WERI-Rb-1 (cell line): ENCODE results near the gene CEBPG.

ENCODE experiments used
- DNase-seq: peaks from one replicate; pipeline ENCODE4 v3.0.0-alpha.2; 2020
- H3K27ac ChIP-seq: fragments of 250-450 bp; sonication (Bioruptor Pico); 2 replicates; pipeline ENCODE4 v1.5.1; 2020; ENCODE audit warnings: mild to moderate bottlenecking, moderate library complexity
- H3K27me3 ChIP-seq: fragments of 250-450 bp; sonication (Bioruptor Pico); 2 replicates; pipeline ENCODE4 v1.5.1; 2021; ENCODE audit warnings: mild to moderate bottlenecking, low read depth, moderate library complexity; ENCODE audit not compliant: insufficient read depth, severe bottlenecking
- H3K36me3 ChIP-seq: fragments of 250-450 bp; sonication (Bioruptor Pico); 2 replicates; pipeline ENCODE4 v1.5.1; 2020; ENCODE audit warnings: mild to moderate bottlenecking, moderate library complexity
- H3K4me3 ChIP-seq: 2 replicates; pipeline ENCODE4 v1.5.1; 2011; ENCODE audit warnings: low read depth, mild to moderate bottlenecking, control low read depth, low read length
- H3K9me3 ChIP-seq: fragments of 250-450 bp; sonication (Bioruptor Pico); 2 replicates; pipeline ENCODE4 v1.5.1; 2021; ENCODE audit warnings: mild to moderate bottlenecking, moderate library complexity; ENCODE audit not compliant: severe bottlenecking
- CTCF ChIP-seq: IDR thresholded peaks from 2 replicates; pipeline ENCODE4 v1.5.1; 2011; ENCODE audit warnings: low read depth, mild to moderate bottlenecking, control low read depth, inconsistent platforms, low read length

CEBPG gene

GRCh38 chr19:33402421-33403220, 29.1 kb downstream of the CEBPG start:
- TF ChIP-seq CTCF = no peak
- Histone ChIP-seq H3K4me3 (no peak overlapping the region), H3K27ac (no peak overlapping the region), H3K27me3 (no peaks in the 10 kb centered on the region), H3K9me3 (no peaks in the 10 kb centered on the region), H3K36me3 (no peaks in the 10 kb centered on the region; the same call in 1 of the 2 replicates)
- no peak for DNase-seq

GRCh38 chr19:33403221-33403972, 29.9 kb downstream of the CEBPG start:
- H3K36me3 ChIP-seq = no peaks in the 10 kb centered on the region
- no peaks in the 10 kb centered on the region for H3K27me3 ChIP-seq
- no peak overlapping the region for H3K4me3 ChIP-seq
- TF ChIP-seq CTCF = no peak
- no peak overlapping the region for H3K27ac ChIP-seq
- no peaks in the 10 kb centered on the region for H3K9me3 ChIP-seq
- no peak for DNase-seq

DNA sequence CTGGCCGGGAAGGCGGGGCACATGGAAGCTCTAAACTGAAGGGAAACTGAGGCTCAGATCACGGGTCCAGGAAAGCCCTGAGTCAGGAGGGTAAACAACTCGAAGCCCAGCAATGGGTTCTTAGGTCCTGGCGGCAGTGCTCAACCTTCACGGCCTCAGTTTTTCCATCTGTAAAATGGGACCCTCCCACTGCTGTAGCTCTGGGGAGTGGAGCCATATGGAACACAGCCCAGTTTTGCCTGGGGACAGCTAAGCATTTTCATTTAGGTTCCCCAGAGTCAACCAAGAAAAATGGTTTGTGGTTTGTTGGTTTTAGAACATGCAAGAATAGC, 30.4 kb downstream of the CEBPG start:
- no peak for DNase-seq
- no peak overlapping the region for H3K4me3 ChIP-seq
- H3K27me3 ChIP-seq = no peaks in the 10 kb centered on the region
- no peaks in the 10 kb centered on the region for H3K9me3 ChIP-seq
- no peak overlapping the region for H3K27ac ChIP-seq
- TF ChIP-seq CTCF = no peak
- H3K36me3 ChIP-seq = no peaks in the 10 kb centered on the region

GRCh38 chr19:33404506-33405253, 31.2 kb downstream of the CEBPG start:
- H3K27me3 ChIP-seq = no peaks in the 10 kb centered on the region
- H3K9me3 ChIP-seq = no peaks in the 10 kb centered on the region
- no peak for TF ChIP-seq CTCF
- no peak overlapping the region for H3K4me3 ChIP-seq
- no peak overlapping the region for H3K27ac ChIP-seq
- no peak for DNase-seq
- H3K36me3 ChIP-seq = no peaks in the 10 kb centered on the region

- H3K4me3 ChIP-seq = no peak overlapping the region
- no peaks in the 10 kb centered on the region for H3K9me3 ChIP-seq
- no peaks in the 10 kb centered on the region for H3K27me3 ChIP-seq
- no peak for TF ChIP-seq CTCF
- H3K27ac ChIP-seq = no peak overlapping the region
- DNase-seq = no peak
- no peaks in the 10 kb centered on the region; the same call in 1 of the 2 replicates for H3K36me3 ChIP-seq
These were observed 31.7 kb downstream of the CEBPG start for GRCh38 chr19:33405254-33405552.
